HPDE6-E6E7 (cell line): ENCODE data around the gene PSMC6.

Source experiments
- DNase-seq: peaks from one replicate; pipeline ENCODE4 v3.0.0; 2011; ENCODE audit warnings: missing footprints; ENCODE audit errors: extremely low spot score

PSMC6 gene

DNA sequence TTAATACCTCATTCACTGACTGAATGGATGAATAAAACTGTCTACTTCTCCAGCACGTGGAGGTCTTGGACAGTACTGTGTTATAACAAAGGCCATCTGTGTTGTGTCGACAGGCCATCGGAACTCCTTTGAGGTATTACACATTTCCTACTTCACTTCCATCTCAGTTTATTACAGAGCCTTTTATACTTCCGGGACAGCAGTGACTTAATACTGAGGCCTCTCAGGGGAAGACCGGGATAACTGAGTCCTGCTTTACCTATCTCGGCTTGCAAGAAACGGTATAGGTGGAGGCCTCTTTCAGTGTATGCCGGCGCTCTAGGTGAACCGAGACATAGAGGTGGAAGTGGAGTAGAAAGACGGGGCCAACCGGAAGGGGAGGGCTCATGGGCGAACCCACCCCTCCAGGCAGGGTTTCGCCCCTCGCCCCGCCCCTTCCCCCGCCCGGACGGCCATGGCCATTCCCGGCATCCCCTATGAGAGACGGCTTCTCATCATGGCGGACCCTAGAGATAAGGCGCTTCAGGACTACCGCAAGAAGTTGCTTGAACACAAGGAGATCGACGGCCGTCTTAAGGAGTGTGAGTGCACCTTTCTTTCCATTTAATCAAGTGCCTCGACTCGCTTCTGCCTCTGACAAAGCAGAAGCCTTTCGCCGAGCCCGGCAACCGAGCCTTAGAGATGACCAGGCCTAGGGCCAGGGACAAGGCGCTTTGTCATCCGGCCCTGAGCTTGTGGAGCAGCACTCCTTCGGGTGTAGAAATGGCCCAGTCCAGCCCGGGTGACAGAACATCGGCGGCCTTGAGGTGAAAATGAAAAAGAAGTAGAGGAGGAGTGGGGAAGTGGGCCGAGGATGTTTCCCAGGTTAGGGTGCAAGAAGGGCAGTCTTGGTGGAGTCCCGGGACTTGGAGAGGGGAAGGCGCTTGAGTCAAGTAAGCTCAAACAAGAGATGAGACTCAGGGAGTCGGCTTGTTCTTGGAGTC lies at the start of gene PSMC6:
PSMC6 (plus strand) TSS at position 477 of the 983 bp plus-strand sequence; CDS start at position 497, 20 bp downstream.
- DNase-seq, result peak; percentile 92

DNA sequence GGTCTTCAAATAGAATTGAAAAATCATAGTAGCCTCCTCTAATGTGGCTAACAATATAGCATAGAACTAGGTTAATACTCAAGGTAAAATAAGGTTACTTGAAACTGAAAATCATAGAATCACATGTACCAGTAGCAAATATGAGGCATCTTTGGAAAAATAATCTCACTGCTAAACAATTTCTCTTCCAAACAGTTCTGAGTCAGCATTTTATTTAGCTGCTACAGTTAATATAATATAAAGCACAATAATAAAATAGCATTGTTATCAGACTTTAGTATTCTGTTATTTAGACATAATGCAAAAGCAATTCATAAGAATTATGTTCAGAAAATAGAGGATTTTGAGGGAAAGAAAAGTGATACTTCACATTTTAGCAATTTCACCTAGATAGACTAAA lies 46.7 kb upstream of the PSMC6 start:
- DNase-seq, result no peak

DNA sequence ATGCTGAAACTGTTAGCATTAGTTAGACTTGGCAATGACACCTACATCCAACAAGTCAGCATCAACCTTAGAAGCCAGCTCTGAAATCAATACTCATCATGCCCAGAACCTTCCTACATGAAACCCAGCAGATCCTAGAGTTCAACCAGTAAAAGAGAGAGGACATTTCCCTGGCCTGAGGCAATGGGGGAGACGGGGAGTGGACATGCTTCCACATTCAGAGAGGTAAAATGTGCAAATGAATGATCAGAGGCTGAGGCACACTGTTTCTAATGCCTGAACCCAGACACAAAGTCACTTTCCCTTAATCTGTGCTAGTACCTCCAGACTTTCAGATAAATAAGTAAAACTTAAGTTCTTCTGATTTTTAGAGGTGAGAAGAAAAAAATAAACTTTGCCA lies 46.2 kb upstream of the PSMC6 start:
- DNase-seq, result no peak

DNA sequence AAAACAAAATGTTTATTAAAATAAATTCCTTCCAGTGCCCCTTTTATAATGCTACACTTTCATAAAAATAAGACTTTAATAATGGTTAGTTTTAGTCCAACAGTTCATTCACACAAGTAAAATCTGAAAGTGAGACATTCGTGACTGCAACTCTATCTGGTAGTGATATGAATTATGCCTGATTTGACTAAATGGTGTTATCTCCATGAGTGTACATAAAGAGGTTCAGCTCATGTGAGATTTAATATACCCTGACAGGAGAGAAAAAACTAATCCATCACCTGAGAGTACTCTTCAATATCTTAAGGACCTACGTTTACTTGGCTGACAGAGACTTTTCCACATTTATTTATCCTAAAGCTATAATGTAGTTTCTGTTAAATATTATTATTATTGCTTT lies 45.7 kb upstream of the PSMC6 start:
- DNase-seq, result no peak

DNA sequence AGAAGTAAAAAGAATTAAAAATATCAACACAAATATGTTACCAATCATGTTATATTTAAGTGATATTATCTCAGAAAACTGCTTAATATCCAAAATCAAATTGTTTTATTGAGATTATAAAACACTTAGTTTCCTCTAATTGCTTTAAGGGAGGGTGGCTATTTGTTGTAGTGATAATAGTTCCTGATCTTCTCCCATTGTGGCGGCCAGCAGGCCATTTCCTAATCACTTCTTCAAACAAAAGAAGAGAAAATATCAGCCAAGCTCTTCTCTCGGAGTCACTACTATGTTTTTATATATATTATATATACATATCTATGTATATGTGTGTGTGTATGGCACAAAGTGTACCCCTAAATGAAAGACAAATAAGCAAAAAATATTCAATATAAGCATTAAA lies 43.1 kb upstream of the PSMC6 start:
- no peak for DNase-seq

DNA sequence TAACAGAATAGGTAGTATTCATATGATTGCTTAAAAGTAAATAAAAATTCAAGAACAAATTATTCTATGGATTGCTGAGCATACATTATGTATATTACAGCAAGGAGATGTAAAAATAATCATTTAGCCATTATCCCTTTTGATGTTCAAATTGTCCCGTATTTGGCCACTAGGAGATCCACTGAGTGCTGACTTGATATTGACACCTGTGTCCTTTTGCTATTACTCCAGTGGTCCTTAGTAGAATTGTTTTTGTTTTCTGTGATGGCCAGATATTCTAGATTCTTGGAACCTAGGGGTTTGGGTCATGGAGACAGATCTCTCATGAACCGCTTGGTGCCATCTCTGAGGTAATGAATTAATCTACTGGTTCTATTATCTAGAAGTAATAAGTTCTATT lies 28.4 kb upstream of the PSMC6 start:
- DNase-seq, result no peak

DNA sequence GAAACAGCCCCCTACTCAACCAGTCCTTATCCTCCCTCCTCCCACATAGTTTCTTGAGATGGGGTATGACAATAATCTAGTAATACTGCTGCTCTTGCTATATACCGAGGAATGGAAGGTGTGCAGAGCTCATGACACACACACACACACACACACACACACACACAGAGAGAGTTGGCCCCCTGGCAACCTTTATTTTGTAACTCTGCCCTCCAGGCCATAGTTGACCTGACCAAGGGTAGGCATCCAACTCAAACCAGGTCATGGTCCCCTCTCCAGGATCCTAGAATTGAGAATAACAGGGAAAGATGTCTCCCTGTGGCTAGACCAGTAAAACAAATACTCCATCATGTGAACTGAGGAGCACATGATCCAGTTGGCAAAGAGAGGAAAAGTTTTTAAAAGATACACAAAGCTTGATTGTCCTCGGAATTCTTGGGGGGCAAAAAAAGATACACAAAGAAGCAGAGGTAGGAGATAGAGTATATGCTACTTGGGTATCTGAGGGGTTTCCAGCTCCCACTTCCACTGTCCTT lies 22.9 kb upstream of the PSMC6 start:
- no peak for DNase-seq

DNA sequence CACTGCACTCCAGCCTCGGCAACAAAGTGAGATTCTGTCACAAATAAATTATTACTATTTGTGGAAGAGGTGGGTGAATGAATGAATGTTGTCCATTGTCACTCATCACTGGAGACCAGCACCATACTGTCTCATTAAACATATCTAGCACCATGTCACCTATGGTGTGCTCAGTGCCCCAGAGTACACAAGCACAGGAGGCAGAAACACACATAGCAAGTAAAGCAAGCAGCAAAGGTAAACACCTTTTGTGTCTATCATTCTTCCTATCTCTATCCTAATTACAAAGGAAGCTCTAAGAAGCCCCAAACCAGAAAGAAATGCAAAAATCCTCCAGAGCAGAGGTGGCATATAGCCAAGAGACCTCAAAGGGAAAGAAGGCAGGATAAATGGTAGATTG lies 20.8 kb upstream of the PSMC6 start:
- no peak for DNase-seq

DNA sequence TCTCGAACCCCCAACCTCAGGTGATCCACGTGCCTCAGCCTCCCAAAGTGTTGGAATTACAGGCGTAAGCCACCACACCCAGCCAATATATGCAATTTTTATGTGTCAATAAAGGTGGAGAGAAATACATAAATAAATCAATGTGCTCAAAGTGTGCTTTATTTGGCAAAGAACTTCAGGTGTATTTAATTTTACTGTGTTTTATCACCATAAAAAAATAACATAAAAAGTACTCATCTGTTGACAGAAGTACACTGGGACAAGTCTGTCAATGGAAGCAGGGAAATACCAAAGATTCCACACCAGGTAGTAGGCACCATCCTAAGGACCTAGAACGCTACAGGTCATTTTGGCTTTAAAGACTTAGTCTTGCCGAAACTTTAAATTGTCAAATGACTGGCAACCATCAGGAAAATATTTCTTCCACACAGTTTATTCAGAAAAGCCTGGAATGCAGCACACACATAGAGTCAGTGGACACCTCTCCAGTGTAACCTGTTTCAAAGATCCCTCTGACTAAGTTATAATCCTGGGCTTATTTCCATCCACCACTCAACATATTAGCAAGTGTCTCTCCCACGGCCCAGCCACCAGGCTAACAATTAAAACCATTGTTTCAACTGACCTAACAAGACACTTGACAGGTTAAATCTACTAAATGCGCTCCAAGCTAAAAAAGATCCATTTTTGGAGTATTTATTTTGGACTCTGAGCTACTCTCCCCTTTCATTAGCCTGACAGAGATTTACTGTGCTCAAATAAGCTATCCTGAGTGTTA lies 15.8 kb upstream of the PSMC6 start:
- no peak for DNase-seq

DNA sequence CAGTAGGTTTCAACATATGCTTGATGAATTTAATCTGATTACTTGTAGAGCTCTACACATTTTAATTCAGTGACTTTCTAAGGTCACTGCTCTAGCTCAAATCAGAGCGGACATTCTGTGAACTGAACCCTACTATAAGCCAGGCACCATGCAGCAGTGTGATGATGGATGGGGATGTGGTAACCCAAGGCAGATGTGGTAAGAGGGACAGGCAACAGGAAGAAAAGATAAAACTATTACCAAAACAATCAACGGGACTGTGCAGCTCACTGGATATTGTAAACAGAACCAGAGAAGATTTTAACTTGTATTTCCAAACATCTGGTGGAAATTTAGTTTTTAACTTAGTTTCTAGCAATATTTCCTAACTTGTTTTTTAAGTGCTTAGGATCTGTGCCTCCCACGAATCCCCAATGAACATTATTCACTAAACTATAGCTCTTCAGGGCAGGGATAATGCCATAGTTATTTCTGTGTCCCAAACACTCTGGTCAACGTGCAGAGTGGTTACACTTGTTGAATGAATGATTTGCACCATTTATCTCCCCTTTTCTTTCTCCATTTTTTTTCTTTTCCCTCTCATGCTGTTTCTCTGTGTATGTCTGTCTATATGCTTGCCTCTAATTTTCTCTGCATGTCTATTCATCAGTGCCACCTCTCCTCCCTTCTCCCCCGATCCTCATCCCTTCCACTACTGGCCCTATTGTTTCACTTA lies 14.6 kb upstream of the PSMC6 start:
- no peak for DNase-seq

DNA sequence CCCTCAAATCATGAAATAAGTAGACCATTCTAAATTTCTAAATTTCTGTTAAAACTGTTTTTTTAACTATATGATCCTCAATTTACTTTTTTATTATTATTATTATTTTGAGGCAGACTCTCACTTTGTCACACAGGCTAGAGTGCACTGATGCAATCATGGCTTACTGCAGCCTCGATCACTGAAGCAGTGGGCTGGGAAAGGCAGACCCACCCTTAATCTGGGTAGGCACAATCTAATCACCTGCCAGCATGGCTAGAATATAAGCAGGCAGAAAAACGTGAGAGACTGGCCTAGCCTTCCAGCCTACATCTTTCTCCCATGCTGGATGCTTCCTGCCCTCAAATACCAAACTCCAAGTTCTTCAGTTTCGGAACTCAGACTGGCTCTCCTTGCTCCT lies 14.0 kb upstream of the PSMC6 start:
- no peak for DNase-seq

DNA sequence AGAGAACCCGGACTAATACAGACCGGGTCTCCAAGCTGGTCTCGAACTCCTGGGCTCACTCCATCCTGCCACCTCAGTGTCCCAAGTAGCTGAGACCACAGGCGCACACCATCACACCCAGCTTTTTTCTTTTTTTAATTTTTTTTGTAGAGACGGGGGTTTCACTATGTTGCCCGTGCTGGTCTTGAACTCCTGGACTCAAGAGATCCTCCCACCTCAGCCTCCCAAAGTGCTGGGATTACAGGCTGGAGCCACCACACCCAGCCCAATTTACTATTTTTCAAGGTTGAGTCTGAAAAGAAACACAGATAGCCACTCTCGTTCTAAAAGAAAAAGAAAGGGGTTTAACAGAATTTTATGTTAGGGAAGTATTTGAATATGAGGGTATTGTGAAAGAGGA lies 13.5 kb upstream of the PSMC6 start:
- no peak for DNase-seq

DNA sequence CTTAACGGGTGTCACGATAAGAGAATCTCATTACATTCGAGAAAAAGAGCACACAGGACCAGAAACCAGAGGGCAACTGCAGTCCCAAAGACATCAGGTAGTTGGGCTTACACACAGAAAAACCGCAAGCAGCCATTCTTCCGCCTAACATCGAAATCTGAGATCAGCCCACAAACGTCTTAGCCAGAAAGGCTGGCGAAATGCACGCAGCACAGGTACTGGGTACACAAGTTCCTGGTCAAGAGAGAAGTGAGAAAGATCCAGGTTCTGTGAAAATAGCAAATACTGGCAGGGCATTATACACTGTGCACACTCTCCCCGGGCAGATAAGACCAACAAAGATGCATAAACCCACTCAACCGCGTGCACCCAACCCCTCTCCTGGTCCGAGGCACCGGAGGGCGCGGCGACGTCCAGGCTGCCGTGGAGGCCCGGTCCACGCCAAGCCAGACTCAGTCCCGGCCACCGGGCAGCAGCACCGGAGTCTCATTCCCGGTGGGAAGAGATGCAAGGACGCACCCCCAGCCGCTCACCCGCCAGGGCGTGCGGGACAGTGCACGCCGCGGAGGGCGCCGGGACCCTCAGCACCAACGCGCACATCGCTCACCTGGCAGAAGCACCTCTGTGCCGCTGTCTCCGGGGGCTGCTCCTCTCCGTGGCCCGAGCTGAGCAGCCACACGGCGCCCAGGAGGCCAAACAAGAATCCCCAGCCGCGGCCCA lies 12.1 kb upstream of the PSMC6 start:
- no peak for DNase-seq

DNA sequence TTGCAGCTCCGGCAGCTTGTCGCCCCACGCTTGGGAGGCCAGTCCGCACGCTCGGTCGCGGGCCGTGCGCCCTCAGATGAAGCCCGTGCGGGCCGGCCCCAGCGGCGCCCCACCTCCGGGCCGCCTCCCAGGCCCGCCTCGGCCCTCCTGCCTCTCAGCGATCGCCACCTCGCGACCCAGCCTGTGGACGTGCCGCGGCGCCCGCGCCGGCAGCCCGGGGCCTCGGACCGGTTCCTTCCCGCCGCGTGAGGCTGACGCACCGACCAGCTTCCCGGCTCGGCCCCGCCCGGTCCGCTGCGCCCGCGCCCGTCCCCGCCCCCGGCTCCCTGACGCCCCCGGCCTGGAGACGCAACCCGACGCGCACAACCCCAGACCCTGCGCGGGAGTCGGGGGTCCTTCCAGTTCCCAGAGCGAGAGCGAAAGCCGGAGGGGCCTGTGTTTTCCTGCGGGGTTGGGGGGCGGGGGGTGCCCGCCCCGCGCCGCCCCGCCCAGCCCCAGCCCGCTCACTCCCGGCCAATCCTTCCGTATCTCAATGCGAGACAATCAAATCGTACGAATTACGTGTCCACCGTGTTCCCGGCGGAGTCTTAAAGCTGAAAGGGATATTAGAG lies 11.4 kb upstream of the PSMC6 start, which contains the start of gene ERO1A:
ERO1A (minus strand) TSS at position 78 of the 611 bp plus-strand sequence; CDS start at position 1, 77 bp downstream.
- peak; percentile 60 for DNase-seq

DNA sequence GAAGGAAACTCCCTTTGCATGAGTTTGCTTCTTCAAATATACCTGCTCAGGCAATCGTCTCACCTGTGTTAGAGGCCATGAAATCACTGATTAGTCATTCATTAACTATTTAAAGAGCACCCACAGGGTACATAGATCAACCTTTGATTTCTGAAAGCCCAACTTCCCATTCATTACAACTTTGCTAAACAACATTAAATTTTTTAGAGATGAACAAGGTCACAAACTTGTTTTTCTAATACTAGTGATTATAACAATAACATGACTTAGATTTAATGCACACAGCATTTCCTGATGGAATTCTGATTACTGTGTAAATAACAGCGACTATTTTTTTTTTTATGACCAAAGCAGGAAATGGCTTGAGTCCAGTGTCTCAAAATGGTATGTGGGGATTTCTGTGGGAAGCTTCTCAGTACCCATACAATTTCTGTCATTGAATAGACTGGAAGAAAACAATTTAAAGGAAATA lies 6.3 kb upstream of the PSMC6 start:
- peak; percentile 63 for DNase-seq

DNA sequence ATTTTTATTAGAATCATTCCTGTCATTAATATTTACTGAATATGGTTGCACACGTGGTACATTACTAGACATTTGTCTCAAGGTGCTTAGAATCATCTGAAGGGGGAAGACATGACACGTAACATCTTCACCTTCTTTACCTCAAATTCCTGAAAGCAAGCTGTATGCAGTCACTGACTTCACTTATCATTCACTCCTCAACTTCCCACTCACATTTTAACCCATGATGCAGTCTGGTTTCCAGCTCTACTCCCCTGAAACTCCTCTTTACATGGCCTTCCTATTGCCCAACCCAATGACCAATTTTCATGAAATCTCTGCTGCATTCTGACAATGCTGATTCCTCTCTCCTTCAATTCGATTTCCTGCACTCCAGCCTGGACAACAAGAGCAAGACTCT lies 5.8 kb upstream of the PSMC6 start:
- no peak for DNase-seq

DNA sequence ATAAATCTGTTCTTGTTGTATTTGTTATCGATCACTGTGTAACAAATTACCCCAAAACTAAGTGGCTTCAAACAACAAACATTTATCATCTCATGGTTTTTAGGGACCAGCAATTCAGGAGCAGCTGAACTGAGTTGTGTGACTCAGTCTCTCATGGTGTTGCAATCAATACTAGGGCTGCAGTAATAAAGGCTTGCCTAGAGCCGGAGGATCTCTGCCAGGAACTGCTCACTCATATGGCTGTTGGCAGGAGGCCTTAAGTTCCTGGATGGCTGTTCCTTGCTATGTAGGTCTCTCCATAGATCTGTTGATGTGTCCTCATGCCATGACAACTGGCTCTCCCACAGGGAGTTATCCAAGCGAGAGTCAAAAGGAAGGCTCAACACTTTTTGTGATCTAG lies 3.8 kb upstream of the PSMC6 start:
- peak; percentile 81 for DNase-seq

DNA sequence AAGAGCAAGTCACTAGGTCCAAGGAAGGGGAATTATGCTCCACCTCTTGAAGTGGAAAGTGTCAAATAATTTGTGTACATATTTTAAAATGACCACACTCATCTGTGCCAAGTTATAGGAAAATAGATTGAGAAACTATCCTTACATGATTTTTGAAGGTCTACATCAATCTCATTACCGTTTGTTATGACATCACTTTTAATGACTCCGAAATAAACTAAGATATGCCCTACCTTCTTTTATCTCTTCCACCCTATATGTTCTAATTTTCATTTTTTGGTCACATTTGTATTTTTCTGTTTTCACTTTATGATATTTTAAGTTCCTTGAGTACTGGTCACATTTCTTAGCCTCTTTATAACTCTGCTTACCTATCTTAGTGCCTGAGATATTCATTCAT lies 3.3 kb upstream of the PSMC6 start:
- DNase-seq, result no peak

DNA sequence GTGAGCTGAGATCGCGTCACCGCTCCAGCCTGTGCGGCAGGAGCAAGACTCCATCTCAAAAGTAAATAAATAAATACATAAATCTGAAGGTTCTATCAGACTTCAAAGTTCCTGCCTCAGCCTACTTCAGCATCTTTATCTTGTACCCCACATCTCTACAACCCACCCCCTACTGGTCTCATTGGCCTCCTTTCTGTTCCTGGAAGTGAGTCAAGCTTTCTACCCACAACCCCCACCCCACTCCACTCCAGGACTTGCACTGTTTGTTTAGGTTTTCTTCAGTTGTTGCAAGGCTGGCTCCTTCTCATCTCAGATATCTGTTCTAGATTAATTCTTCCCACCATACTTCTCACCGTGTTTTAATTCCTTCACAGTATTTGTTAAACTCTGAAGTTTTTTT lies 714 bp upstream of the PSMC6 start:
- DNase-seq, result no peak

DNA sequence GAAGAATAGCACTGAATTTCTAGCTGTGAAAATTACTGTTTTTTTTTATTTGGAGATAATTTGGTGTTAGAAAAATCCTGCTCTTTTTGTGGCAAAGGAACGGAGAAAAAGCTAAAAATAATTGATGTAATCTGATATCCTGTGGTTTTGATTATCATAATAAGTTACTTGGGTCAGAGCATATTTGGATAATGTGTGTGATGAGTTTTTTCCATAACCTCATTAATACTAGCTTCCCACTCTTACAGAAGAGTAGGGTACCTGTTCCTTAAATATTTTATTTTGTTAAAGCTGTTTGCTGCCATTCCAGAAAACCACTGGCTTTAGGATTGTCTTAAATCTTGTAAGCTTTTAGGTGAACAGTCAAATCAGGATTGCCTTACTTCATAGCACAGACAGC lies 4.7 kb downstream of the PSMC6 start:
- DNase-seq, result no peak

DNA sequence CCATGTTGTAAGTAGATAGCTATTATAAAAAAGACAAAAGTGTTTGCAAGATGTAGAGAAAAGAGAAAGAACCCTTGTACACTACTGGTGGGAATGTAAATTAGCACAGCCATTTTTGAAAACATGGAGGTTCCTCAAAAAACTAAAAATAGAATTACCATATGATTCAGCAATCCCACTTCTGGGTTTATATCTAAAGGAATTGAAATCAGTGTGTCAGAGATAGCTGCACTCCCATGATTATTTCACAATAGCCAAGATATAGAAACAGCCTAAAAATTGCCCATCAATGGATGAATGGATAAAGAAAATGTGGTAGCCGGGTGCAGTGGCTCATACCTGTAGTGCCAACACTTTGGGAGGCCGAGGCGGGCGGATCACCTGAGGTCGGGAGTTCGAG lies 9.2 kb downstream of the PSMC6 start:
- DNase-seq, result no peak
